Panc1 (cell line): Measurements from ENCODE around the gene CHST11.

Experiments used
- SIN3A ChIP-seq: IDR thresholded peaks from 2 replicates; pipeline ENCODE4 v1.6.1; 2012; ENCODE audit warnings: low read depth, mild to moderate bottlenecking, low read length, moderate library complexity, borderline replicate concordance; ENCODE audit not compliant: insufficient read depth
- TCF7L2 ChIP-seq: IDR thresholded peaks from 2 replicates; pipeline ENCODE4 v1.6.1; 2011; ENCODE audit warnings: mild to moderate bottlenecking, low read depth, low read length, inconsistent platforms
- TF ChIP-seq, protein P1 (sequence below), 2 experiments: IDR thresholded peaks; 2 replicates each; pipeline ENCODE4 v1.6.1; 2011 to 2012; ENCODE audit warnings: low read depth in 2 of 2, control low read depth in 1 of 2, low read length in 1 of 2, mild to moderate bottlenecking in 1 of 2, moderate library complexity in 1 of 2; ENCODE audit not compliant: insufficient read depth in 1 of 2
- TF ChIP-seq, protein P2 (sequence below): fragments of 450-650 bp; IDR thresholded peaks from 2 replicates; pipeline ENCODE4 v1.5.1; 2017; ENCODE audit warnings: mild to moderate bottlenecking

DNA sequence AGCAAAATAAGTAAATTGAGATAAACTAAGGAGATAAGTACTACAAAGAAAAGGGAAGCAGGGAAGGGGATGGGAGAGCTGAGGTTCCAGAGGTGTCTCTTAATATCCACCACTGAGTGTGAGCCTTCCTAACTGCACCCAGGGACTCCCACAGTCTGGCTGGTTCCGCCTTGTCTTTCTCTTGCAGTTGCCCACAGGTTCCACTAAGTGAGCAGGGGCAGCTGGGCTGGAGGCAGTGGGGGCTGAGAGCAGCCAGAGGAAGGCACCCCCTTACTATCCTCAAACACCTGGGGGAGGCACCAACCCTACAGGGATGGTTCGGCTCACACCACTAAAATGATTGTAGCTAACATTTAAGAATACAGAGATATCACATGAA lies 286.4 kb downstream of the CHST11 start:
- TF ChIP-seq TCF7L2 = no peak
- TF ChIP-seq, protein P1, sequence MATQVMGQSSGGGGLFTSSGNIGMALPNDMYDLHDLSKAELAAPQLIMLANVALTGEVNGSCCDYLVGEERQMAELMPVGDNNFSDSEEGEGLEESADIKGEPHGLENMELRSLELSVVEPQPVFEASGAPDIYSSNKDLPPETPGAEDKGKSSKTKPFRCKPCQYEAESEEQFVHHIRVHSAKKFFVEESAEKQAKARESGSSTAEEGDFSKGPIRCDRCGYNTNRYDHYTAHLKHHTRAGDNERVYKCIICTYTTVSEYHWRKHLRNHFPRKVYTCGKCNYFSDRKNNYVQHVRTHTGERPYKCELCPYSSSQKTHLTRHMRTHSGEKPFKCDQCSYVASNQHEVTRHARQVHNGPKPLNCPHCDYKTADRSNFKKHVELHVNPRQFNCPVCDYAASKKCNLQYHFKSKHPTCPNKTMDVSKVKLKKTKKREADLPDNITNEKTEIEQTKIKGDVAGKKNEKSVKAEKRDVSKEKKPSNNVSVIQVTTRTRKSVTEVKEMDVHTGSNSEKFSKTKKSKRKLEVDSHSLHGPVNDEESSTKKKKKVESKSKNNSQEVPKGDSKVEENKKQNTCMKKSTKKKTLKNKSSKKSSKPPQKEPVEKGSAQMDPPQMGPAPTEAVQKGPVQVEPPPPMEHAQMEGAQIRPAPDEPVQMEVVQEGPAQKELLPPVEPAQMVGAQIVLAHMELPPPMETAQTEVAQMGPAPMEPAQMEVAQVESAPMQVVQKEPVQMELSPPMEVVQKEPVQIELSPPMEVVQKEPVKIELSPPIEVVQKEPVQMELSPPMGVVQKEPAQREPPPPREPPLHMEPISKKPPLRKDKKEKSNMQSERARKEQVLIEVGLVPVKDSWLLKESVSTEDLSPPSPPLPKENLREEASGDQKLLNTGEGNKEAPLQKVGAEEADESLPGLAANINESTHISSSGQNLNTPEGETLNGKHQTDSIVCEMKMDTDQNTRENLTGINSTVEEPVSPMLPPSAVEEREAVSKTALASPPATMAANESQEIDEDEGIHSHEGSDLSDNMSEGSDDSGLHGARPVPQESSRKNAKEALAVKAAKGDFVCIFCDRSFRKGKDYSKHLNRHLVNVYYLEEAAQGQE (IDR thresholded peaks at IDR 0.05; ENCODE audit: insufficient read depth in 1 of 2, low read depth in 2 of 2, low read length in 1 of 2) = no peak
- TF ChIP-seq, protein P2, sequence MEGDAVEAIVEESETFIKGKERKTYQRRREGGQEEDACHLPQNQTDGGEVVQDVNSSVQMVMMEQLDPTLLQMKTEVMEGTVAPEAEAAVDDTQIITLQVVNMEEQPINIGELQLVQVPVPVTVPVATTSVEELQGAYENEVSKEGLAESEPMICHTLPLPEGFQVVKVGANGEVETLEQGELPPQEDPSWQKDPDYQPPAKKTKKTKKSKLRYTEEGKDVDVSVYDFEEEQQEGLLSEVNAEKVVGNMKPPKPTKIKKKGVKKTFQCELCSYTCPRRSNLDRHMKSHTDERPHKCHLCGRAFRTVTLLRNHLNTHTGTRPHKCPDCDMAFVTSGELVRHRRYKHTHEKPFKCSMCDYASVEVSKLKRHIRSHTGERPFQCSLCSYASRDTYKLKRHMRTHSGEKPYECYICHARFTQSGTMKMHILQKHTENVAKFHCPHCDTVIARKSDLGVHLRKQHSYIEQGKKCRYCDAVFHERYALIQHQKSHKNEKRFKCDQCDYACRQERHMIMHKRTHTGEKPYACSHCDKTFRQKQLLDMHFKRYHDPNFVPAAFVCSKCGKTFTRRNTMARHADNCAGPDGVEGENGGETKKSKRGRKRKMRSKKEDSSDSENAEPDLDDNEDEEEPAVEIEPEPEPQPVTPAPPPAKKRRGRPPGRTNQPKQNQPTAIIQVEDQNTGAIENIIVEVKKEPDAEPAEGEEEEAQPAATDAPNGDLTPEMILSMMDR = no peak
- no peak for TF ChIP-seq SIN3A
